Hepatocyte (in vitro differentiated cells): ENCODE data around the gene ANKRD29. TPM values are rescaled to one million over a fixed set of nuclear protein-coding genes. Genes with fewer than 3 reads are reported as not detected.

Experiments
- DNase-seq: peaks from one replicate; pipeline ENCODE4 v3.0.0-alpha.2; 2016; ENCODE audit warnings: low spot score
- H2AFZ ChIP-seq: fragments of 200-600 bp; sonication (generic); 2 replicates; pipeline ENCODE4 v1.6.0; 2016; ENCODE audit warnings: antibody characterized with exemption, mild to moderate bottlenecking
- H3K27ac ChIP-seq: fragments of 200-600 bp; sonication (generic); 2 replicates; pipeline ENCODE4 v1.5.1; 2016; ENCODE audit warnings: mild to moderate bottlenecking
- H3K27me3 ChIP-seq: fragments of 200-600 bp; sonication (generic); 2 replicates; pipeline ENCODE4 v1.6.1; 2016
- H3K36me3 ChIP-seq: fragments of 200-600 bp; sonication (generic); replicated peaks from 2 replicates; pipeline ENCODE4 v1.5.1; 2016; ENCODE audit warnings: low read depth; ENCODE audit not compliant: insufficient read depth
- H3K4me1 ChIP-seq: fragments of 200-600 bp; sonication (generic); 2 replicates; pipeline ENCODE4 v1.5.1; 2016; ENCODE audit warnings: mild to moderate bottlenecking, moderate library complexity; ENCODE audit not compliant: insufficient read depth
- H3K4me2 ChIP-seq: fragments of 200-600 bp; sonication (generic); 2 replicates; pipeline ENCODE4 v1.6.0; 2016
- H3K4me3 ChIP-seq: fragments of 200-600 bp; sonication (generic); 2 replicates; pipeline ENCODE4 v1.5.1; 2016; ENCODE audit warnings: mild to moderate bottlenecking
- H3K79me2 ChIP-seq: fragments of 200-600 bp; sonication (generic); 2 replicates; pipeline ENCODE4 v1.6.0; 2017; ENCODE audit warnings: mild to moderate bottlenecking
- H3K9me2 ChIP-seq: fragments of 200-600 bp; sonication (generic); replicated peaks from 2 replicates; pipeline ENCODE4 v1.6.0; 2017; ENCODE audit warnings: mild to moderate bottlenecking; ENCODE audit not compliant: insufficient read depth
- H3K9me3 ChIP-seq: fragments of 200-600 bp; sonication (generic); 2 replicates; pipeline ENCODE4 v1.5.1; 2016; ENCODE audit warnings: low read depth, mild to moderate bottlenecking
- H4K20me1 ChIP-seq: fragments of 200-600 bp; sonication (generic); 2 replicates; pipeline ENCODE4 v1.6.0; 2016; ENCODE audit warnings: mild to moderate bottlenecking; ENCODE audit not compliant: insufficient read depth, poor library complexity, severe bottlenecking
- EZH2 ChIP-seq: fragments of 200-600 bp; sonication (generic); IDR thresholded peaks from 2 replicates; pipeline ENCODE4 v1.6.1; 2016; ENCODE audit warnings: antibody characterized with exemption, mild to moderate bottlenecking, borderline replicate concordance
- EZH2phosphoT487 ChIP-seq: fragments of 200-600 bp; sonication (generic); IDR thresholded peaks from one replicate; pipeline ENCODE4 v1.6.1; 2018; ENCODE audit warnings: antibody characterized with exemption, mild to moderate bottlenecking, low read depth, moderate library complexity; ENCODE audit not compliant: unreplicated experiment, severe bottlenecking
- WGBS: methylation state at CpG from one replicate; pipeline ENCODE4 v1.1.6; 2016; ENCODE audit warnings: low lambda C conversion rate; ENCODE audit errors: missing lambda C conversion rate; 5-methylcytosine and 5-hydroxymethylcytosine counted together
- polyA plus RNA-seq: library from polyadenylated mRNA; unstranded; fragments of >200 nt; fragmentation: Nextera tagmentation; extraction: Ambion mirVana; gene quantifications from 2 replicates; pipeline ENCODE4 v1.2.1, GENCODE V29; 2016
- total RNA-seq: library from RNA; depleted of rRNA; stranded (reverse); fragments of >200 nt; gene quantifications from 2 replicates; pipeline ENCODE4 v1.2.3, GENCODE V29; 2014
- TF ChIP-seq, protein P1 (sequence below): fragments of 200-600 bp; sonication (generic); IDR thresholded peaks from 2 replicates; pipeline ENCODE4 v1.5.1; 2016; ENCODE audit warnings: antibody characterized with exemption, mild to moderate bottlenecking; ENCODE audit not compliant: poor library complexity

ANKRD29 gene
- total and polyA plus RNA-seq, 2 experiments from 2014 or later, result 7.7 to 12.1 TPM

DNA sequence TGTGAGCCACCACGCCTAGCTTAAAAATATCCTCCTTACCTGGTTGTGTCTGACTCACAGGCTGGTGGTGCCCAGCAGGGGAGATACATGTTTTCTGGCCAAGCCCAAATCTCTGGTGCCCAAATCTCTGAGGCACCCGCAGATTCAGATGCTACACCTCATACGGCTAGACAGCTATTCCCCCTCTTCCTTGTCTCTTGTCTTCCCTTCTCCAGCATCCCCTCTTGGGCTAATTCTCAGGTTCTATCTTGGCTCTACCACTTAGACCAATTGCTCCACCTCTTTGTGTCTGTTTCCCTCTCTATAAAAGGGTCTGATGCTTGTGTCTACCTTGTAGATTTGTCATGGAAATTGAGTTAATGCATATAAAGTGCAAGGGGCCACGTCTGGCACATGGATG, 39.9 kb upstream of the ANKRD29 start:
- WGBS, result 90% methylated on average over 4 of the region's 4 CpGs
- Histone ChIP-seq H3K4me2 (no peak overlapping the region), H3K9me3 (no peaks in the 10 kb centered on the region), H3K4me3 (no peak overlapping the region), H3K27me3 (no peaks in the 10 kb centered on the region), H3K9me2 (no peaks in the 10 kb centered on the region), H3K27ac (no peak overlapping the region), H3K36me3 (no peaks in the 10 kb centered on the region), H3K4me1 (no peaks in the 10 kb centered on the region), H4K20me1 (no peaks in the 10 kb centered on the region), H2AFZ (no peak overlapping the region), H3K79me2 (peaks cover 3% of the 10 kb centered on the region)
- DNase-seq, result no peak
- TF ChIP-seq EZH2 (no peak), EZH2phosphoT487 (no peak)
- TF ChIP-seq, protein P1, sequence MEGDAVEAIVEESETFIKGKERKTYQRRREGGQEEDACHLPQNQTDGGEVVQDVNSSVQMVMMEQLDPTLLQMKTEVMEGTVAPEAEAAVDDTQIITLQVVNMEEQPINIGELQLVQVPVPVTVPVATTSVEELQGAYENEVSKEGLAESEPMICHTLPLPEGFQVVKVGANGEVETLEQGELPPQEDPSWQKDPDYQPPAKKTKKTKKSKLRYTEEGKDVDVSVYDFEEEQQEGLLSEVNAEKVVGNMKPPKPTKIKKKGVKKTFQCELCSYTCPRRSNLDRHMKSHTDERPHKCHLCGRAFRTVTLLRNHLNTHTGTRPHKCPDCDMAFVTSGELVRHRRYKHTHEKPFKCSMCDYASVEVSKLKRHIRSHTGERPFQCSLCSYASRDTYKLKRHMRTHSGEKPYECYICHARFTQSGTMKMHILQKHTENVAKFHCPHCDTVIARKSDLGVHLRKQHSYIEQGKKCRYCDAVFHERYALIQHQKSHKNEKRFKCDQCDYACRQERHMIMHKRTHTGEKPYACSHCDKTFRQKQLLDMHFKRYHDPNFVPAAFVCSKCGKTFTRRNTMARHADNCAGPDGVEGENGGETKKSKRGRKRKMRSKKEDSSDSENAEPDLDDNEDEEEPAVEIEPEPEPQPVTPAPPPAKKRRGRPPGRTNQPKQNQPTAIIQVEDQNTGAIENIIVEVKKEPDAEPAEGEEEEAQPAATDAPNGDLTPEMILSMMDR, result no peak

DNA sequence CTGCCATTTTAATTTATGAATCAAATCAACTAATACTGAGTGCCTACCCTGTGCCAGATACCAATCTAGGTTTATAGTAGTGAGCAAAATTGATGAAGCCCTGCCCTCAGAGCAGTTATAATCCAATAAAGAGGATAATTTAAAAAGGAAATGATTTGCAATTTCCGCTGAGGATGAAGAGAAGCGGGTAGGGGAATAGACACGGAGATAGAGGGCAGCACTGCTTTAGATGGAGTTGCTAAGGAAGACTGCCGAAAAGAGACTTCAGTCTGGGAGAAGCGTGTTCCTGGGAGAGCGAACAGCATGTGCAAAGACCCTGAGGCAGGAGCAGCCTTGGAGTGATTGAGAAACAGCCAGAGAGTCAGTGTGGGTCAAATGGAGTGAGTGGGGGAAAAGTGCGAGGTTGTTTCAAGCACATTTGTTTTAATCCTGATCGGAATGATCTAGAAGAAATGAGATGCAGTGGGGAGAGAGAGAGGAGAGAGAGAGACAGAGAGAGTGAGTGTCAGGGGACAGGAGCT, 38.9 kb upstream of the ANKRD29 start:
- Histone ChIP-seq H3K4me2 (no peak overlapping the region), H3K27me3 (no peaks in the 10 kb centered on the region), H3K4me3 (no peak overlapping the region), H3K9me2 (no peaks in the 10 kb centered on the region), H3K27ac (no peak overlapping the region), H3K79me2 (peaks cover 3% of the 10 kb centered on the region), H2AFZ (no peak overlapping the region), H3K9me3 (no peaks in the 10 kb centered on the region), H3K4me1 (no peaks in the 10 kb centered on the region), H3K36me3 (no peaks in the 10 kb centered on the region), H4K20me1 (no peaks in the 10 kb centered on the region)
- 88% methylated on average over 8 of the region's 8 CpGs for WGBS
- TF ChIP-seq EZH2phosphoT487, result no peak
- no peak for TF ChIP-seq EZH2
- TF ChIP-seq, protein P1, result no peak
- DNase-seq, result no peak

DNA sequence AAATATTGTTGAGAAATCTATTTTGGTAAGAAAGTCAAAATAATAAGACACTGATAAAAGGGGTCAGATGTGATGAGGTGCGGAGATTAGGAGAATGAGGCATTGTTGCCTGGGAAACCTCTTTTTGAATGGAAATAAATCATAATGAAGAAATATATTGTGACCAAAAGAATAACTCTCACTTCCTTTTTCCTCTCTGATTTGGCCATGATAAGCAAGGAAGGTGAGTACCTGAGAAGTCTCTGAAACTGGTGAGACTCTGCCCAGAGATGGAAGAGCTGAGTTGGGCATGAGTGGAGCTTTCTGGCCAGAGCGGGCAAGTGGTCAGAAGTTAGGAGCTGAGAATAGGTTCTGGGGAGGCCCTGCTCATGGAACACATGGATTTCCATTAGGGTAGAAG, 38.3 kb upstream of the ANKRD29 start:
- Histone ChIP-seq H3K4me3 (no peak overlapping the region), H3K9me3 (no peaks in the 10 kb centered on the region), H3K4me1 (peaks cover 1% of the 10 kb centered on the region), H3K79me2 (peaks cover 3% of the 10 kb centered on the region), H3K27me3 (no peaks in the 10 kb centered on the region), H2AFZ (no peak overlapping the region), H3K36me3 (no peaks in the 10 kb centered on the region), H3K4me2 (no peak overlapping the region), H3K27ac (no peak overlapping the region), H4K20me1 (no peaks in the 10 kb centered on the region), H3K9me2 (no peaks in the 10 kb centered on the region)
- 68% methylated on average over 2 of the region's 2 CpGs for WGBS
- TF ChIP-seq, protein P1, result no peak
- TF ChIP-seq EZH2phosphoT487, result no peak
- no peak for TF ChIP-seq EZH2
- no peak for DNase-seq
